ENCODE results near the gene NR4A1. TPM values are rescaled to one million over a fixed set of nuclear protein-coding genes. Genes with fewer than 3 reads are reported as not detected.

NR4A1 gene
- total RNA-seq, 6 donors from 2014 or later: 88.3 to 202 (median 156) TPM

- H3K4me3 ChIP-seq: peak overlapping the region in 1 of 4 donors; percentile 14
- 72 to 73% methylated on average over 16 to 17 of the region's 21 CpGs for WGBS, 2 donors
- peaks cover 0 to 8% (median 0%) of the 10 kb centered on the region in 4 donors for H3K36me3 ChIP-seq
- H3K4me1 ChIP-seq: peaks cover 50 to 62% (median 54%) of the 10 kb centered on the region in 4 donors
- TF ChIP-seq POLR2A (IDR thresholded peaks at IDR 0.05): no peak
- peak in 1 of 4 donors; percentile 25 for TF ChIP-seq EP300 (IDR thresholded peaks at IDR 0.05)
- TF ChIP-seq CTCF (IDR thresholded peaks at IDR 0.05): no peak
- H3K27me3 ChIP-seq: no peaks in the 10 kb centered on the region
- no peaks in the 10 kb centered on the region for H3K9me3 ChIP-seq
- DNase-seq: peak in 1 of 2 donors; percentile 83
- H3K27ac ChIP-seq: peak overlapping the region; percentile 88 to 92 (median 90)
- ATAC-seq (ENCODE audit: low FRiP score in 2 of 2): peak; percentile 11 to 47
Observed at GRCh38 chr12:52043386-52044212, 7.6 kb upstream of the NR4A1 start.

DNA sequence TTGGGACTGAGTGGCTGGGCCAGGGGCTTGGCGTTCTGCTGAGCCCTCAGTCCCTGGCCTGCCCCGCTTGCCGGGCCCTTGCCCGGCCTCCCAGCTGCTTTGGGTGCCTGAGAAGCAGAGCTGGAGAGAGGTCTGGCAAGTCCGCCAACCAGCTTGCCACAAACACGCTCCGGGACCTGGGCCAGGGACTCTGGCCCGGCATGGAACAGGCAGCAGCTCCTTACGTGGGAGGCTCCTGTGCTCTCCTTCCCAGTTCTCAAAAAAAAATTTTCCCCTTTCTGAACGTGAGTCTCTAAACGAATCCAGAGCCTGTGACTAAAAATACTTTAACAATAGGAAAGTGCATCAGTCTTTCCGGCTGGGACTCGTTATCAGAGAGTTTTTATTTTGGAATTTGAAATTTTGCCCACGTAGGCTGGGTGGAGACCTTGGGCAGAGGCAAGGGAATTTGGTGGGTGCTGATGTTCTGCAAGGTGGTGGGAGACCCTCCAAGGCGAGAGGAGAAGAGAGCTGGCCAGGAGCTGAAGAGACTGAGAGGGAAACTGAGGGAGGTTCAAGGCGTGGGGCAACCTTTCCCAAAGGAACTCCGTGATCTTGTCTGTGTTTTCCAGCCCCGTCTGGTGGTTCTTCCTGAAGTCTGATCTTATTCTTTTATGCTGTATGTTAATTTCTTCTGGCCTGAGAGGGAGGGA, 6.8 kb upstream of the NR4A1 start:
- WGBS, 2 donors: 43 to 49% methylated on average over 14 to 18 of the region's 18 CpGs
- H3K4me3 ChIP-seq: peak overlapping the region in 1 of 4 donors; percentile 14
- ATAC-seq (ENCODE audit: low FRiP score in 2 of 2): peak; percentile 64 to 71
- H3K27ac ChIP-seq: peak overlapping the region; percentile 88 to 92 (median 90)
- H3K9me3 ChIP-seq: no peaks in the 10 kb centered on the region
- DNase-seq: peak; percentile 62 to 89
- TF ChIP-seq POLR2A (IDR thresholded peaks at IDR 0.05) (peak in 2 of 4 donors; percentile 37 to 55), EP300 (IDR thresholded peaks at IDR 0.05) (peak in 1 of 4 donors; percentile 20), POLR2AphosphoS5 (IDR thresholded peaks at IDR 0.05) (peak; percentile 22 to 62), CTCF (IDR thresholded peaks at IDR 0.05) (no peak)
- H3K4me1 ChIP-seq: peaks cover 48 to 57% (median 52%) of the 10 kb centered on the region in 4 donors
- no peaks in the 10 kb centered on the region for H3K27me3 ChIP-seq
- peaks cover 0 to 8% (median 0%) of the 10 kb centered on the region in 4 donors for H3K36me3 ChIP-seq

DNA sequence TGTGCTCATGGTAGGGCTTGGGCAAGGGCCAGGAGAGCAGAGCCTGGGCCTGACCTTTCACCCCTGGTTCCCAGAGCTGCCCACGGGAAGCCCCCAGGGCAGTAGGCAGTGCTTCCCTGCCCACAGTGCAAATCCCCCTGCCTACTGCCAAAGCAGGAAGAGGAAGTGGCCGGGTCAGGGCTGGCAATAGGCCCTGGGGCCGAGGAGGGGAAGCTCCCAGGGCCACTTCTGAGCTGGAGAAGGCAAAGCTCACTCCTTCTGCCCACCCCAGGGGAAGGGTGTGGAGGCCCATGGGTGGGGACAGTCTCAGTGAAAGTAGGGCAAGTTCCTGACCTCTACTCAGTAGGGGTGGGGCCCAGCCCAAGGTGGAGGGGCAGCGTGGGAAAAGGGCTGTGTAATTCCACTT, 5.4 kb upstream of the NR4A1 start:
- H3K9me3 ChIP-seq: no peaks in the 10 kb centered on the region
- TF ChIP-seq POLR2A (IDR thresholded peaks at IDR 0.05) (peak in 1 of 4 donors; percentile 51), POLR2AphosphoS5 (IDR thresholded peaks at IDR 0.05) (peak in 1 of 2 donors; percentile 47), CTCF (IDR thresholded peaks at IDR 0.05) (no peak), EP300 (IDR thresholded peaks at IDR 0.05) (peak in 1 of 4 donors; percentile 13)
- peak; percentile 71 to 84 for DNase-seq
- WGBS, 2 donors: 19% methylated on average over 4 of the region's 4 CpGs; no CpG with 5 or more reads in 1 of the 2 donors
- ATAC-seq (ENCODE audit: low FRiP score in 2 of 2): peak; percentile 22 to 34
- H3K27me3 ChIP-seq: no peaks in the 10 kb centered on the region
- H3K4me1 ChIP-seq: peaks cover 61 to 69% (median 64%) of the 10 kb centered on the region in 4 donors
- peak overlapping the region; percentile 88 to 92 (median 90) for H3K27ac ChIP-seq
- H3K36me3 ChIP-seq: peaks cover 0 to 8% (median 0%) of the 10 kb centered on the region in 4 donors
- H3K4me3 ChIP-seq: no peak overlapping the region

- peaks cover 58 to 61% (median 59%) of the 10 kb centered on the region in 4 donors for H3K4me1 ChIP-seq
- H3K36me3 ChIP-seq: peaks cover 0 to 5% (median 0%) of the 10 kb centered on the region in 4 donors
- no peak for TF ChIP-seq POLR2AphosphoS5 (IDR thresholded peaks at IDR 0.05)
- no peak for TF ChIP-seq POLR2A (IDR thresholded peaks at IDR 0.05)
- TF ChIP-seq CTCF (IDR thresholded peaks at IDR 0.05): no peak
- TF ChIP-seq EP300 (IDR thresholded peaks at IDR 0.05): no peak
- H3K9me3 ChIP-seq: no peaks in the 10 kb centered on the region
- H3K27me3 ChIP-seq: no peaks in the 10 kb centered on the region
- DNase-seq (no peak), ATAC-seq (ENCODE audit: low FRiP score in 2 of 2) (no peak)
- H3K27ac ChIP-seq: peak overlapping the region; percentile 88 to 92 (median 90)
- WGBS, 2 donors: 91 to 93% methylated on average over 7 of the region's 7 CpGs
- no peak overlapping the region for H3K4me3 ChIP-seq
Observed at GRCh38 chr12:52046859-52047258, 4.4 kb upstream of the NR4A1 start.

Data from upper lobe of left lung (tissue), 6 donors.